IMR-90 (cell line): ENCODE measurements around the gene SPINK4. TPM values are rescaled to one million over a fixed set of nuclear protein-coding genes. Genes with fewer than 3 reads are reported as not detected.

Source experiments
- ATAC-seq: fragments of 200-7000 bp; cut with Tn5 transposase; 2 replicates; pipeline ENCODE4 v1.9.1; 2020; ENCODE audit warnings: low read depth, mild to moderate bottlenecking, moderate library complexity
- BruUV-seq: library from RNA; stranded (reverse); fragments of 400-500 nt; replicated peaks from 2 replicates; lab custom pipeline; 2021; lab: Mats Ljungman, UMichigan
- CTCF ChIA-PET: fragments of 300-600 bp; formaldehyde crosslinking; extraction: SDS; loops from one replicate; lab custom pipeline; 2021; ENCODE audit warnings: antibody characterized with exemption; lab: Yijun Ruan, JAX
- POLR2A ChIA-PET: fragments of 300-600 bp; sonication (Branson Sonifier 250); formaldehyde crosslinking; loops from one replicate; lab custom pipeline; 2022; ENCODE audit warnings: antibody characterized with exemption; ENCODE audit not compliant: unreplicated experiment; lab: Charles Lee
- DNase-seq: peaks from one replicate; pipeline ENCODE4 v3.0.0; 2013
- H2AFZ ChIP-seq: replicated peaks from 2 replicates; pipeline ENCODE3; 2013; ENCODE audit warnings: low read length, mild to moderate bottlenecking; ENCODE audit not compliant: poor library complexity
- H2AK5ac ChIP-seq: 2 replicates; pipeline ENCODE4 v1.6.1; 2013; ENCODE audit warnings: low read depth, low read length, inconsistent platforms
- H2AK9ac ChIP-seq: replicated peaks from 2 replicates; pipeline ENCODE3; 2013; ENCODE audit warnings: mild to moderate bottlenecking, low read depth, low read length, moderate library complexity; ENCODE audit not compliant: poor library complexity
- H2BK120ac ChIP-seq: 2 replicates; pipeline ENCODE4 v1.6.1; 2013; ENCODE audit warnings: low read depth, low read length, inconsistent platforms
- H2BK15ac ChIP-seq: 3 replicates; pipeline ENCODE4 v1.6.1; 2013; ENCODE audit warnings: low read depth, low read length, inconsistent platforms
- H2BK20ac ChIP-seq: 2 replicates; pipeline ENCODE4 v1.6.1; 2013; ENCODE audit warnings: low read depth, mild to moderate bottlenecking, inconsistent platforms, low read length, moderate library complexity
- H2BK5ac ChIP-seq: 2 replicates; pipeline ENCODE4 v1.6.1; 2013; ENCODE audit warnings: mild to moderate bottlenecking, low read depth, low read length, inconsistent platforms; ENCODE audit not compliant: poor library complexity, severe bottlenecking
- H3K14ac ChIP-seq: replicated peaks from 2 replicates; pipeline ENCODE4 v1.6.1; 2013; ENCODE audit warnings: low read depth, low read length, inconsistent platforms
- H3K18ac ChIP-seq: 2 replicates; pipeline ENCODE4 v1.6.1; 2013; ENCODE audit warnings: low read depth, low read length, control low read depth
- H3K23ac ChIP-seq: 2 replicates; pipeline ENCODE4 v1.6.1; 2013; ENCODE audit warnings: low read depth, low read length, inconsistent platforms
- H3K27ac ChIP-seq: 2 replicates; pipeline ENCODE4 v1.5.1; 2013; ENCODE audit warnings: mild to moderate bottlenecking, control low read depth, low read length; ENCODE audit not compliant: insufficient read depth
- H3K27me3 ChIP-seq: 2 replicates; pipeline ENCODE4 v1.6.1; 2013; ENCODE audit warnings: low read length; ENCODE audit not compliant: control insufficient read depth, insufficient read depth
- H3K36me3 ChIP-seq: 2 replicates; pipeline ENCODE4 v1.6.1; 2013; ENCODE audit warnings: low read length, mixed read lengths; ENCODE audit not compliant: control insufficient read depth, insufficient read depth
- H3K4ac ChIP-seq: 2 replicates; pipeline ENCODE4 v1.6.1; 2013; ENCODE audit warnings: low read depth, low read length, inconsistent platforms
- H3K4me1 ChIP-seq: 2 replicates; pipeline ENCODE4 v1.6.1; 2013; ENCODE audit warnings: low read length, mixed read lengths; ENCODE audit not compliant: control insufficient read depth, insufficient read depth
- H3K4me2 ChIP-seq: 2 replicates; pipeline ENCODE4 v1.6.1; 2013; ENCODE audit warnings: low read depth, mild to moderate bottlenecking, control low read depth, low read length, moderate library complexity
- H3K4me3 ChIP-seq: 2 replicates; pipeline ENCODE4 v1.5.1; 2013; ENCODE audit warnings: low read depth, mild to moderate bottlenecking, control low read depth, low read length, moderate library complexity; ENCODE audit not compliant: insufficient read depth
- H3K56ac ChIP-seq: 2 replicates; pipeline ENCODE4 v1.6.1; 2013; ENCODE audit warnings: low read length, inconsistent platforms; ENCODE audit not compliant: insufficient read depth; ENCODE audit errors: extremely low read depth
- H3K79me1 ChIP-seq, 2 experiments: 2 replicates each; pipeline ENCODE4 v1.6.1; 2013; ENCODE audit warnings: low read length in 2 of 2, inconsistent platforms in 1 of 2, low read depth in 1 of 2
- H3K9ac ChIP-seq: 2 replicates; pipeline ENCODE4 v1.6.1; 2013; ENCODE audit warnings: low read depth, low read length, control low read depth
- H3K9me1 ChIP-seq: 2 replicates; pipeline ENCODE4 v1.6.1; 2013; ENCODE audit warnings: low read length, inconsistent platforms; ENCODE audit not compliant: insufficient read depth
- H3K9me3 ChIP-seq: 2 replicates; pipeline ENCODE4 v1.6.1; 2013; ENCODE audit warnings: low read length; ENCODE audit not compliant: control insufficient read depth, insufficient read depth
- H4K20me1 ChIP-seq: 2 replicates; pipeline ENCODE4 v1.6.1; 2013; ENCODE audit warnings: low read length, inconsistent platforms; ENCODE audit not compliant: insufficient read depth
- H4K5ac ChIP-seq: 2 replicates; pipeline ENCODE4 v1.6.1; 2013; ENCODE audit warnings: mild to moderate bottlenecking, low read depth, low read length, control low read depth
- H4K8ac ChIP-seq, 2 experiments: 2 replicates each; pipeline ENCODE4 v1.6.1; 2013; ENCODE audit warnings: low read depth in 2 of 2, low read length in 2 of 2, control low read depth in 1 of 2, inconsistent platforms in 1 of 2
- H4K91ac ChIP-seq: 2 replicates; pipeline ENCODE4 v1.6.1; 2013; ENCODE audit warnings: low read depth, low read length, inconsistent platforms; ENCODE audit not compliant: insufficient read depth
- FOS ChIP-seq: fragments of 150-350 bp; IDR thresholded peaks from 2 replicates; pipeline ENCODE4 v1.6.1; 2016; ENCODE audit warnings: low read depth, low read length
- MAZ ChIP-seq: IDR thresholded peaks from 2 replicates; pipeline ENCODE4 v1.6.1; 2012; ENCODE audit warnings: low read depth, mild to moderate bottlenecking, low read length, improper control_type of control experiment, moderate library complexity, borderline replicate concordance
- POLR2A ChIP-seq: IDR thresholded peaks from 2 replicates; pipeline ENCODE4 v1.6.1; 2012; ENCODE audit warnings: mild to moderate bottlenecking, low read depth, low read length
- WGBS, 2 experiments: methylation state at CpG; one replicate each; pipeline versions ENCODE4 v1.1.5 to v1.1.7; 2013; ENCODE audit warnings: missing lambda C conversion rate in 2 of 2; ENCODE audit not compliant: insufficient read length in 1 of 2; ENCODE audit errors: extremely low coverage in 2 of 2; 5-methylcytosine and 5-hydroxymethylcytosine counted together
- dilution Hi-C: fragments of 300-500 bp; cut with HindIII; formaldehyde crosslinking; loops from one replicate; pipeline ENCODE4 v1.14.3; 2018; ENCODE audit warnings: low sequenced_read_pairs; ENCODE audit not compliant: unreplicated experiment
- in situ Hi-C: fragments of 300-500 bp; cut with MboI; formaldehyde crosslinking; loops from 3 replicates; pipeline ENCODE4 v1.14.3; 2019; ENCODE audit warnings: low sequenced_read_pairs, inconsistent platforms, mixed read lengths
- intact Hi-C: fragments of 100-400 bp; cut with micrococcal nuclease; formaldehyde crosslinking; loops from 2 replicates; pipeline ENCODE4 v1.10.0; 2022
- polyA plus RNA-seq, 3 experiments: library from polyadenylated mRNA; depleted of rRNA; stranded (reverse); fragments of >200 nt; gene quantifications; 2 replicates each; pipeline ENCODE4 v1.2.3, GENCODE V29; 2012; ENCODE audit warnings: low replicate concordance in 1 of 3
- total RNA-seq: library from RNA; depleted of rRNA; stranded (reverse); fragments of >200 nt; gene quantifications from 2 replicates; pipeline ENCODE4 v1.2.3, GENCODE V29; 2012
- TF ChIP-seq, protein P1 (sequence below): conservative IDR thresholded peaks from 2 replicates; pipeline ENCODE4 v1.5.1; 2012; ENCODE audit warnings: mild to moderate bottlenecking, low read depth, low read length, improper control_type of control experiment

Gene SPINK4
- total and polyA plus RNA-seq, 2 of the 4 experiments (the other 2 are of a cell fraction), result not detected

DNA sequence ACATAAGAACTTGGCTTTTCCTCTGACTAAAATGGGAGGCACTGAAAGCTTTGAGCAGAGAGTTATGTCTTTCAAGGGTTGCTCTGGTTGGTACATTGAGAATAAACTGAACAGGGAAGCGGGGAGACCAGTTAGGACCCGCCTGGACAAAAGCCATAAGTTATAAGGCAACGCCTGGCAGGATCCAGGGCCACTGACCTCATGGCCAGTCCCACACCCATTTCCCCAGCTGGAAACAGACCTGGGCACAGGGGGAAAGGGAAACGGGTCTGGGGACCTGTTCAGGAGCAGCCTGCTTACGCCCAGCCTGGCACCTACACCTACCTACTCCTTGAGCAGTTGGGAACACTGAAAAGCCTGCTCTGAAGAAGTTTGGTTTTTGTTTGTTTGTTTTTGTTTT is 1.3 kb downstream of the SPINK4 start:
- no peak for DNase-seq
- H2BK15ac ChIP-seq, result no peak overlapping the region
- H3K9ac ChIP-seq, result no peak overlapping the region
- no peaks in the 10 kb centered on the region for H3K79me1 ChIP-seq
- H3K27ac ChIP-seq, result no peak overlapping the region
- dilution Hi-C loops (no loop called here), in situ Hi-C loops (no loop called here), intact Hi-C loops (no loop called here)
- H2BK20ac ChIP-seq, result no peak overlapping the region
- no peak overlapping the region for H2BK5ac ChIP-seq
- H3K4me3 ChIP-seq, result no peak overlapping the region
- H2AK5ac ChIP-seq, result no peak overlapping the region; the same call in 1 of the 2 replicates
- H3K14ac ChIP-seq, result no peak overlapping the region
- H4K20me1 ChIP-seq, result no peaks in the 10 kb centered on the region
- no peak overlapping the region for H3K4ac ChIP-seq
- TF ChIP-seq, protein P1, sequence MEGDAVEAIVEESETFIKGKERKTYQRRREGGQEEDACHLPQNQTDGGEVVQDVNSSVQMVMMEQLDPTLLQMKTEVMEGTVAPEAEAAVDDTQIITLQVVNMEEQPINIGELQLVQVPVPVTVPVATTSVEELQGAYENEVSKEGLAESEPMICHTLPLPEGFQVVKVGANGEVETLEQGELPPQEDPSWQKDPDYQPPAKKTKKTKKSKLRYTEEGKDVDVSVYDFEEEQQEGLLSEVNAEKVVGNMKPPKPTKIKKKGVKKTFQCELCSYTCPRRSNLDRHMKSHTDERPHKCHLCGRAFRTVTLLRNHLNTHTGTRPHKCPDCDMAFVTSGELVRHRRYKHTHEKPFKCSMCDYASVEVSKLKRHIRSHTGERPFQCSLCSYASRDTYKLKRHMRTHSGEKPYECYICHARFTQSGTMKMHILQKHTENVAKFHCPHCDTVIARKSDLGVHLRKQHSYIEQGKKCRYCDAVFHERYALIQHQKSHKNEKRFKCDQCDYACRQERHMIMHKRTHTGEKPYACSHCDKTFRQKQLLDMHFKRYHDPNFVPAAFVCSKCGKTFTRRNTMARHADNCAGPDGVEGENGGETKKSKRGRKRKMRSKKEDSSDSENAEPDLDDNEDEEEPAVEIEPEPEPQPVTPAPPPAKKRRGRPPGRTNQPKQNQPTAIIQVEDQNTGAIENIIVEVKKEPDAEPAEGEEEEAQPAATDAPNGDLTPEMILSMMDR, result no peak
- TF ChIP-seq POLR2A, result no peak
- no peak for TF ChIP-seq FOS
- no peak for TF ChIP-seq MAZ
- no peaks in the 10 kb centered on the region for H3K36me3 ChIP-seq
- H3K23ac ChIP-seq, result no peak overlapping the region
- no peak overlapping the region for H3K18ac ChIP-seq
- H4K5ac ChIP-seq, result no peak overlapping the region
- no peaks in the 10 kb centered on the region for H3K9me3 ChIP-seq
- ChIA-PET CTCF (no interaction called here), POLR2A (no interaction called here)
- no peak overlapping the region for H3K4me2 ChIP-seq
- H3K56ac ChIP-seq, result no peak overlapping the region
- H2AK9ac ChIP-seq, result no peak overlapping the region
- H2BK120ac ChIP-seq, result no peak overlapping the region
- no TSS peak for BruUV-seq
- no peak overlapping the region for H4K91ac ChIP-seq
- H3K4me1 ChIP-seq, result peaks cover 4% of the 10 kb centered on the region; the same call in 1 of the 2 replicates
- no CpG with 5 or more reads among the region's 5 CpGs for WGBS, 2 experiments
- peak overlapping the region; percentile 8 for H2AFZ ChIP-seq
- H4K8ac ChIP-seq, result no peak overlapping the region
- H3K27me3 ChIP-seq, result no peaks in the 10 kb centered on the region
- ATAC-seq, result no peak
- peaks cover 12% of the 10 kb centered on the region for H3K9me1 ChIP-seq
